ENCODE results near the gene LCLAT1. TPM values are rescaled to one million over a fixed set of nuclear protein-coding genes. Genes with fewer than 3 reads are reported as not detected.

The LCLAT1 gene
- polyA plus RNA-seq, 4 donors: 11.2 to 23.1 (median 21.6) TPM

DNA sequence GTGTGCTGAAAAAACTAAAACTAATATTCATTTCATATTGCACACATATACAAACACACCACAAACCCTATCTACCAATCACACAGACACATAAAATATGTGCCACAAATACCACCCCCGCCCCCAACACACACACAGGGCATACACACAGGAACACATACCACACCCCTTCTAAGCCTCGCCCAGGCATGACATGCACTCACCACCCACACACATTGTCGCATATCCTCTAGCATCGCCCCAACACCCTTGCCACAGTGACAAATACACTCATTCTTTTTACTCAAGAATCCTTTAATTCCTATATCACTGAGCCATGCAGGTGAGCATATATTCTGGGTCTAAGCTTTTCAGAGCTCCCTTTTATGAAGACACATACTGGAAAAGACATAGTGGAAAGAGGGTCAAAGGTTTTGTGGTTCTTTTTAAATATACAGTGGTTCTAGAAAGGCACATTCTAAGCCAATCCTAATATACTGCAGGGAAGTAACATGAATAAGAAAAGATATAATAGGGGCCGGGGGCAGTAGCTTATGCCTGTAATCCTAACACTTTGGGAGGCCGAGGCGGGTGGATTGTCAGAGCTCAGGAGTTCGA lies 24.5 kb upstream of the LCLAT1 start:
- no peak for DNase-seq (ENCODE audit: low read depth in 4 of 4, low spot score in 3 of 4)

DNA sequence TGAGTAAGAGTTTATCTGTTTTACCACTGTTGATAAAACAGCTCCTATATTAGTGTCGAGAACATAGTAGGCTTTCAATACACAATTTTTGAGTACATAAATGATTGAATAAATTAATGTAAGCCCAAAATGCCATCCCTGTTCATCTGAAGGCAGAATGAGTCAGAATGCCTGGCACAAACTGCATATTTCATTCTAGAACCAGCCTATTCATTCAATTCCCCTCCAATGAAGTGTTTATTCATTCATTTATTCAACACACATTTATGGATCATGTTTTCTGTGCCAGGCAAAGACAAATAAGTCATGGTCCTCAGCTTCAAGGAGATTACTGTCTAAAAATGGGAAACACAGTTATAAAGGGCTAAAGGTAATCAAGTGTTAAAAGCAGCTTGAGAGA lies 22.8 kb upstream of the LCLAT1 start:
- no peak for DNase-seq (ENCODE audit: low read depth in 4 of 4, low spot score in 3 of 4)

DNA sequence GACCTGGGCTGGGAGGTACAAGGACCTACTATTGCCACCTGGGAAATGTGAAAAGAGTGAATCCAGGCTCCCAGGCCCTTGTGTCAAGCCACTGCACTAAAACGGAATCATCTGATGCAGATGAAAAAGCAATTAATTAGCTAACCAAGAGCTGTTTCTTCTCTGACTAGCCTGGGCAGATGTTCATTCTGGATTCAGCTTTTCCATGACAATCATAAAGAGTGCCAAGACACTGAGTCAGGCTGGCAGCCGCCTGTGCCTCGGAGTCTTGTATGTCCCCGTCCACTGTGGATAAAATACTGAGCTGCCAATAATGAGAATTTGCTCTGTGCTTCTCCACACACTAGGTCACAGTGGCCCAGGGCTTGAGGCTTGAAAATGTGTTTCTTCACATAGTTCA lies 21.7 kb upstream of the LCLAT1 start:
- DNase-seq (ENCODE audit: low read depth in 4 of 4, low spot score in 3 of 4): no peak

DNA sequence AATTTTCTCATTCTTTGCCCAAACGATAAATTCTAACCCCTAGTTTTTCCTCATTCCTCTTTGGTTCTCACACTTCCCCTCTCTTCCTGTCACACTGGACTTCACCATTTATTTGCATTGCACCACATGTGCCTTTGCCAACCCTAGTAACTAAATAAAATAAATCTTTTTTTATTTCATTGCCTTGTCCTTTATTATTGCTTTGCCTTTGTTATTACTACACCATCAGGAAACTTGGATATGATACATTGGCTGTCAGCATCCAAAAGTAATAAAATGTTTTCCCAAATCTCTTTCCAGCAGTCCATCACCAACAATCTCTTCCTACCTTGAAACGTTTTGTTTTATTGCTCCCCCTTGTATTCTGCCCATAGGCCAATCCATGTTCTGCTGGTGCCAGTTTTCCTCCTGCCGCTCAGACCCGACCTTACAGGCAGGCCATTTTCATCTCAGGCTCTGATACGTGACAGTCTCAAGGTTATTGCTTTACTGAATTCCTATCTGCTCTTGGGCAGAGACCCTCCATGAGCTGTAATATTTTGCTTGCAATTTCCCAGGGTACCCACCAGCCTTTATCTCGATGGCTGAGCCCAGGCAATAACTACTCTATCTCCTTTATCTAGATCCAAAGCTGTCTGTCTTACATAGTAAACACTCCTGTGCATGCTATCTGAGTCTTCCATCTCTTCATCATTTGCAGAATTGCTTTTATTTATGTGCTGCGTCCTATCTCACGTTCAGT lies 19.3 kb upstream of the LCLAT1 start:
- DNase-seq (ENCODE audit: low read depth in 4 of 4, low spot score in 3 of 4): no peak

DNA sequence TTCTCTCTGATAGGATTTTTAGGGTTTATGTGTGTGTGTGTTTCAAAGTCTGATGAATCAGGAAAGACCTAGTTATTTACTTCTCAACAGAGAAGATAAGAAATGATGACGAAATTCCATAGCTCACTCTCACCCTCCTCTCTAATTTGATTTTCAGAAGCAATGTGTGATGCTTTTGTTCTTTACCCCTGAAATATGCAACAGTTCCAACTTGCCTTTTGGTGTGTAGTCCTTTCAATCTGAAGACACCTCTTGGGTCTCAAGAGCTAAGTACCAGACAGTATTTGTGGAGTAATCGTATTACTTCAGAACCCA lies 18.7 kb upstream of the LCLAT1 start:
- DNase-seq (ENCODE audit: low read depth in 4 of 4, low spot score in 3 of 4): no peak

DNA sequence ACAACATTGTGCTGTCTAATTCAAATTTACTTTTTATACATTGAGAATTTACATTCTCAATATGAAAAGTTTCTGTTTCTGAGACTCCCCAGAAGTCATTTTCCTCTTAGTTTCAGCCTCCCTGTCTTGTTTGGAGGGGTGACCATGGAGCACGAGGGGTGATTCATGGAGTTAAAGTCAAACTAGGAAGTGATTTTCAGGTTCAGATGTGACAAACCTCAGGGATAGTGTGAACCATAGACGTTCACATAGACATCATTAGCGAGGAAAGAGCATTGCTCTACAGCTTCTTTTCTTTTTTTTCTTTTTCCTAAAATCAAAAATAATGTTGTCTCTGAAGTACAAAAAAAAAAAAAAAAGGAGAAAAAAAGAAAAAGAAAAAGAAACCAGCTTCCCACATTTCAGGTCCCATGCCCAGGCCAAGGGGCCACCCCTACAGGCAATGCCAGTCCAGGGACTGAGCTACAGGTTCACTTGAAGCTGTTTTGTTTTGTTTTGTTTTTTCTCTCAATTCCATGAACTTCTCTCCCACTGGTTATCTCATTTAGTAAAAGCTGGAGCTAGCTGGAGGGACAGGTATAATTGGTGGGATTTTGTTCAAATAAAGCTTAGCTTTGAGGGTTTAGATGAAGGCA lies 18.1 kb upstream of the LCLAT1 start:
- no peak for DNase-seq (ENCODE audit: low read depth in 4 of 4, low spot score in 3 of 4)

DNA sequence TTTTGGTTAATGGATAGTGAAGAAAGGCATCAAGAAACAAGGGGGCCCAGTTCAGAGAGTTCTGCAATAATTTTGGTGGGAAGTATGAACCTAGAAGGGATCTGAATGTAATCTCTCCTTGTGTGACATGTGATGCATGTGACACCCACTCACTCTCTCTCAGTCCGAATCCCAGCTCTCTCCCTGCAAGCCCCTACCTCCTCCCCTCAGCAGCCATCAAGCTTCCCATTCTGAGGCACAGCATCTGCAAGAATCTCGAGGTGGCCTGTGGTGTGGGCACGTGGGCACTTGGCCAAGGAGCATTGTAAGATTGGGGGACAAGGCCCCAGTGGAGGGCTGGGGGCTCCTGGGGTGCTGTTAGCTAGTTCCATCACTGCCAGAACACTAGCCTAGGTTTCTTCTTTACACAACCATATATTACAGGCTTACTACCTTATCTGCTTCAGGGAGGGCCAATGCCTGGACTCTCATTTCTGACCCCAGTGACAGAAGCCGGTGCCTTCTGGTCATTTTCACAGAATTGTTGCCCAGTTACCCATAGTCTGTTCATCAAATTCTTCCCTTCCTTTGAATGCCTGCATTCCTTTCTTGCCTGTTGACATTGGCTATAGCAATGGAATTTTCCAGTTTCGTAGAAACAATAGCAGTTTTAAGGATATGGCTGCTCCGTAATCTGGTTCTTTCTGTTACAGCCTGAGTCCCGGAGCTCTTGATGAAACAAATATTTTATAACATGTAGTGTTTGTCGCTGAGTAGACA lies 13.3 kb upstream of the LCLAT1 start:
- no peak for DNase-seq (ENCODE audit: low read depth in 4 of 4, low spot score in 3 of 4)

DNA sequence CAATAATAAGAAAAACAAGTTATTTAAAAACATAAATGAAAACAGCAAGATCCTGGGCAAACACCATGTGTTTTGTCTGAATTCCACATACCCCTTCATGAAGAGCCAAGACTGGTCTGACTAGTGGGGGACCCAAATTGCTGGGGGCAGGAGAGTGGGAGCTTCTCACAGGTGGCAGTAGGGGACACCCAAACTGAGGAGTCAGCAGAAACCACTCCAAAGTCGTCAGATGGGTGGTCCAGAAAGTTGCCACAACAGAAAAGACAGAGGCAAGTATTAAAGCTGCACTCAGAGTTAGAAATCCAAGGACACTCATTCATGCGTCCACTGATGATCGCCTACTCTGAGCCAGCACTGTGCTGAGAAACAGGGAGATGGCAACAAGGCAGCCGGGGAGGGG lies 12.3 kb upstream of the LCLAT1 start:
- DNase-seq (ENCODE audit: low read depth in 4 of 4, low spot score in 3 of 4): no peak

DNA sequence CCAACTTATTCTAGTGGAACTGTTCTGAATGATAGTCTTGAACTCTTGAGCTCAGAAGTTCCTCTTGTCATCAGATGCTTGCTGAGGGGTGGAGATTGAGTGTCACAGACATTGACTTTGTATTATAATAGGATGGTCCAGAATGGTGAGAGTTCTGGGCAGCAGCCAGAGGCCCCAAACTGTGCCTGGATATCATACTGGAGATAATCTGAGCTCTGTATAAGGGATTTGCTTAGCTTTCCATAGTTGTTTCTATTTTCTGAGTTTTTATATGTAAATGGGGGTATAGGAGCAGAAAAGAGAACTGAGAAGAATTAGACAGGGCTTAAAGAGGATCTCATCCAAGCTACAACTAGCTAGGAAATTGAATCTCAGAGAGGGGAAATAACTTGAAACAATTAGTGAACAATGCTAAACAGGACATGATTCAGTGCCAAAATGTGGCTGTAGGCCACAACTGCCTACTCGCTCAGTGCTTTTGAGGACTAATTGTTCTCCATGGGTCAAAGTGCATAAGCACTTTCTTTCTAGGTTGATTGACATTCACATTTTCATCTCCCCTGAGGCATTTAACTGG lies 10.1 kb upstream of the LCLAT1 start:
- DNase-seq (ENCODE audit: low read depth in 4 of 4, low spot score in 3 of 4): no peak

DNA sequence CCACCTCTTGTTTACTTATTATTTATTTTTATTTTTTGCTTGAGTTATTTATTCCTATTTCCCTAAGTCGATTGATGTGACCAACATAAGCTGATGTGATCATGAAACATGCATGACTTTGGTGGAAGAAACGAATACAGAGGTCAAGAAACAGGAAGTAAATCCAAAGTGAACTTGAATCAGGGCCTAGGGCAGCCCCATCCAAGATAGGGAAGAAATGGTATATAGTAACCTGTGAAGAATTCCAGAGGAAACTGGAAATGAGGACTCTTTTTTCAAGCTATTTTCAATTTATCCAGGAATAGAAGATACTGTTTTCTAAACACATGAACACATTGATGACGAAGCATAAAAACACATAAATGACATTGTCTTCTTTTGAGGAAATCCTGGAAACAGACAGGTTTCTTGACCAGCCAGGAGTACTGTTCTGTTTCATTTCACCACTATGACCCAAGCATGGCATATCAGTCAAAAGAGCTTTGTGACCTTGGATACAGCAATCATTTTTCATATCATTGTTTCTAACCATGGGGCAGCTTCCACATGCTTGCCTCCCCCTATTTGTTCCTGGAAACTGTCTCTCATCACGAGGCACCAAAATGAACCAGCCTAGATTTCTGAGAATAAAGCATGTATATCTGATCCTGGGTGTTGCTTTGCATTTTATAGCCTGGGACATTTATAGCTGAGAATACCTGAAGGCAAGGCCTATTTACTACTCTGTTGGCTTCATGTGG lies 9.1 kb upstream of the LCLAT1 start:
- DNase-seq (ENCODE audit: low read depth in 4 of 4, low spot score in 3 of 4): no peak

DNA sequence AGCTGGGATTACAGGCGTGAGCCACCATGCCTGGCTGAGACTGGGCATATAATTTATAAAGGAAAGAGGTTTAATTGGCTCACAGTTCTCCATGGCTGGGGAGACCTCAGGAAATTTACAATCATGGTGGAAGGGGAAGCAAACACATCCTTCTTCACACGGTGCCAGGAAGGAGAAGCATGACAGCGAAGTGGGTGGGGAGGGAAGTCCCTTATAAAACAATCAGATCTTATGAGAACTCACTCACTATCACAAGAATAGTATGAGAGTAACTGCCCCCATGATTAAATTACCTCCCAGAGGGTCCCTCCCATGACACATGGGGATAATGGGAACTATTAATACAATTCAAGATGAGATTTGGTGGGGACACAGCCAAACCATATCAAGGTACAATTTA lies 7.8 kb upstream of the LCLAT1 start:
- no peak for DNase-seq (ENCODE audit: low read depth in 4 of 4, low spot score in 3 of 4)

DNA sequence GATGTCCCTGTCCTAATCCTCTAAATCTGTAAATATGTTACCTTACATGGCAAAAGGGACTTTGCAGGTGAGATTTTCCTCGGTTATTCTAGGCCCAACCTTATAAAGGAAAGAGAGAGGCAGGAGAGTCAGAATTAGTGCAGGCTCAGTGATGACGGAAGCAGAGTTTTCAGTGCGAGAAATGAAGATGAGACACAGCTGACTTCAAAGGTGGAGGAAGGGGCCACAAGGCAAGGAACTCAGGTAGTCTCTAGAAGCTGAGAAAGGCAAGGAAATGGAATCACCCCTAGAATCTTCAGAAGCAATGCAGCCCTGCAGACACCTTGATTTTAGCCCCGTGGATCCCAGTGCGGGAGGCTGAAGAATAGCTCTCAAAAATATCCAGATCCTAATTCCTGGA lies 7.2 kb upstream of the LCLAT1 start:
- DNase-seq (ENCODE audit: low read depth in 4 of 4, low spot score in 3 of 4): no peak

DNA sequence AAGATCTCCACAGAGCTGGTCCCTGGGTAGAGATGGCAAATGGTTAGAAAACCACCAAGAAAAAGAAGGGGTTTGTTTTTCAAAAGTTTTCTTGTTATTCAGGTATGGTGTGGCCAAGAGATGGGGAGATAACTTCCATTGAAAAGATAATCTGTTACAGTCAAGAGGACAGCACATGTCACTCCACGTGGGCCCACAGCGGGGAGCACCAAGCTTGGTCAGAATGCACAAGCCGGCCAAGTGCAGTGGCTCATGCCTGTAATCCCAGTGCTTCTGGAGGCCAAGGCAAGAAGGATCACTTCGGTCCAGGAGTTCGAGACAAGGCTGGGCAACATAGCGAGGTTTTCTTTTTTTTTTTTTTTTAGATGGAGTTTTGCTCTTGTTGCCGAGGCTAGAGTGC lies 6.0 kb upstream of the LCLAT1 start:
- no peak for DNase-seq (ENCODE audit: low read depth in 4 of 4, low spot score in 3 of 4)

DNA sequence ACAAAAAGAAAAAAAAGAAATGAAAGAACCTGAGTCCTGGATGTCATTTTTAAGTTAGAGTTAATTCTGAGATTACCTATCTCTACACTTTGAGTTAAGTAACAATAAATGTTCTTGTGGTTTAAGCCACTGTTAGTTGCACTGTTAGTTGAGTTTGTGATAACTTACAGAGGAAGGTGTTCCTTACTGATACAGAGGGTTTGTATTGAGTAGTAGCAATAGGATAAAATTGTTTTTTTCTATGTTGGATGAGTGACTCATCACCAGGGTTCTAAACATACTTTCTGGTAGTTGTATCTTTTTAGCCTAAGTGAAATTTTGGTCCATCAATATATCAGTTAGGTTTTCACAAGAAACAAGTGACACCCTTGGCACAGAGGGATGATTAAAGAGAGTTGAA lies 4.0 kb upstream of the LCLAT1 start:
- DNase-seq (ENCODE audit: low read depth in 4 of 4, low spot score in 3 of 4): no peak

DNA sequence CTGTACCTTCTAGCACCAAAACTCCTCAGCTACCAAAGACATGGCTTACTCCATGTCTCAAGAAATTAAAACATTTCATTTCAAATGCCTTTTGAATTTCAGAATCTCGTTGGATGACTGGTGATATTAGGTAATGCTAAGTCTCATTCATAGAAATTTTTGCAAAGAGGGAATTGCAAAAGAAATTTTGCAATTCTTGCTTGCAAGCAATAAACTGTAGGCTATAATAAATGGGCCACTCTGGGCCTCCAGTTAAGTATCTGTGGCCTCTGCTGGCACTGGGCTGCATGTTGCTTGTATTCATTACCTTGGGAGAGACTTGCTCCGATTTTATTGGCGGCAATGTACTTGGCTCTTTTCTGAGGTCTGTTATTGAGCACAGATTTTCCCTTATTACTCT lies 2.8 kb upstream of the LCLAT1 start:
- no peak for DNase-seq (ENCODE audit: low read depth in 4 of 4, low spot score in 3 of 4)

DNA sequence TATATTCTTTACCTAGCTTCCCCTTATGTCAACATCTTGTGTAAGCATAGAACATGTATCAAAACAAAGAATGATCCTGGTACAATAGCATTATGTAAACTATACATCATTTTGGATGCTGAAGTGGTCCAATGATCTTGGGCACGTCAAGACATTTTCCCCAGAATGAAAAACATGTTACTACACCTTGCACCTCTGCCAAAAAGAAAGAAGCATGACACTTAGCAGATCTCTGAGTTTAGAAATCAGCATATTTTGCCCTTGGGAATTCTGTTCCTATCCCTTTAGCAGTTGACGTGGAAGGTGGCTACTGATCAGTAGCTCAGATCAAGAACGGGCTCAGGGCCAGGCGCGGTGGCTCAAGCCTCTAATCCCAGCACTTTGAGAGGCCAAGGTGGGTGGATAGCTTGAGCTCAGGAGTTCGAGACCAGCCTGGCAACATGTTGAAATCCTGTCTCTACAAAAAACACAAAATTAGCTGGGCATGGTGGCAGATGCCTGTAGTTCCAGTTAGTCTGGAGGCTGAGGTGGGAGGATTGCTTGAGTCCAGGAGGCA lies 1.7 kb upstream of the LCLAT1 start:
- no peak for DNase-seq (ENCODE audit: low read depth in 4 of 4, low spot score in 3 of 4)

DNA sequence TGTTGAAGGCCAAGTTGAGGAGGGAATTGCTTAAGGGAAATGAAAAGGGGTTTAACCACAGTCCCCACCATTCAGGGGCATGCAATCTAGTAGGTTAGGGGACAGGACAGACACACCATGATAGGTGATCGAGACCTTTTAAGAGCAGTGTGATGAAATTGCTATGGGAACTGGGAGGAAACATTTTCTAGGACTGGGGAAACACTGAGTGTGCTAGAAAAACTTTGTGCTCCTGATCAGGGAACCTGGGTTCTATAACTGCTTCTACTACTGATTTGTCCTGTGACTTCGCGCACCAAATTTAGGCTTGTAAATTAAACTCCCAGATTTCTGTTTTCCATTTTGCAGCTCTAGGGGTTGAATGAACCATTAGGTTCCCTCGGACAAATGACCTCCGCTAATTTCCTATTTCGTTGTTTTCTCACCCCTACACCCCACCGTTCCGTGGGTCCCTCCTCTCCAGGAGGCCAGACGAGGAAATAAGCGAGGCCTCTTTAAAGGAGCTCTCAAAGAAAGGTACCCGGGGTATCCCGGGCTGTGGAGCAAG lies 371 bp upstream of the LCLAT1 start:
- DNase-seq (ENCODE audit: low read depth in 4 of 4, low spot score in 3 of 4): peak in 1 of 4 donors; percentile 33

DNA sequence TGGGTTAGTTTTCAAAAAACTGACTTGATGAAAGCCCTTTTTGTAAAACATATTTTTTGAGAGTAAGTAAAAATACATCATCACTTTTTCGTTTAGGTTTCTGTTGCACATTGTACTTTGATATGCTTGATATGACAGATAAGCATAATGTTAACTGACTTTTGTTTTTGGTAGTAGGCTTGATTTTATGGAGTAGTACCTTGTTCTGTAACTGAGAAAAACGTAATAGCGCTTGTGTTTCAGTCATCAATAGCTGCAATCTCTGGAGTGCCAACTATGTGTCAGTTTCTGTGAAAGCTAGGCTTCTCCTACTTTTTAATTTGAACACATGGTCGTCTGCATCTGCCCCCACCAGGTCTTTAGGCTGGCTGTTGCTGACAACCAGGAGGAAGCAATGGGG lies 1.3 kb downstream of the LCLAT1 start:
- DNase-seq (ENCODE audit: low read depth in 4 of 4, low spot score in 3 of 4): no peak

DNA sequence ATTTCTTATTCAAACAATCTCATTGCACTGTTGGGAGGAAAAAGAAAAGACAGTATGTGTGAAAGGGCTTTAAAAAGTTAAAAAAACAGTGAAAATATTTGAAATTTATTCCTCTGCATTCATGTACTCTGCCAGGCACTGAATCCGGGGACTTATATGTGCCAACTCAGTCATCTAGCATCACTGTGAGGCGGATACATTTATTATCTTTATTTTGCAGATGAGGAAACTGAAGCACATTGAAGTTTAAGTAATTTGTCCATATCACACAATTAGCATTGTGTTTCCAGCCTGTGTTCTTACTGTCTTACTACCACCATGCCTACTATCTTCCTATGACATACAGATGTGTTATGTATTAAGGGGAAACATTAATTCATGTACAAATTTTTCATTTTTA lies 1.8 kb downstream of the LCLAT1 start:
- no peak for DNase-seq (ENCODE audit: low read depth in 4 of 4, low spot score in 3 of 4)

DNA sequence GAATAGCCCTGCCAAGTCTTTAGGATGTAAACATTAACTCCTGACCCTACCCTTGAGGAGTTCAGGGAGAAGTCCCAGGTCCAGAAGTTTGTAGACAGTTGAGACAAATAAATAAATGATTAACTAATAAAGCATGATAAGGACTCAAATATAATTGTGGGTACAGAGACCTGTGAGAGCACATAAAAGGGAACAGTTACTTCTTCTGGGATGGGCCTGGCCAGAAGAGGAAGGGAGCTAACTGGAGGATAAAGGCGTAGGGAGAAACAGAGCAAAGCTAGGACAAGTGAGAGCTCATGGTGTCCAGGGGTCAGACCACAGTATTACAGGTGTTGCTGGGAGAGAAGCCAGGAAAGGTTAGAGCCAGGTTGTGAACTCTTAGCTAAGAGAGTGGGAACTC lies 3.0 kb downstream of the LCLAT1 start:
- DNase-seq (ENCODE audit: low read depth in 4 of 4, low spot score in 3 of 4): no peak

Measured in left renal pelvis (tissue), 4 donors.